ENCODE data around the gene LPP. TPM values are rescaled to one million over a fixed set of nuclear protein-coding genes. Genes with fewer than 3 reads are reported as not detected.

LPP gene
- polyA plus RNA-seq, 2 of the 4 experiments (the other 2 are of a cell fraction) = 11.0 to 30.8 TPM

GRCh38 chr3:188473045-188473444 lies 319.1 kb downstream of the LPP start:
- H3K4me3 ChIP-seq = no peak overlapping the region
- no peak overlapping the region for H3K27ac ChIP-seq
- WGBS (ENCODE audit: missing lambda C conversion rate) = 87% methylated on average over 2 of the region's 2 CpGs
- H3K9me3 ChIP-seq = no peaks in the 10 kb centered on the region
- H3K4me1 ChIP-seq = peaks cover 8% of the 10 kb centered on the region; the same call in 2 of the 3 replicates
- DNase-seq (ENCODE audit: low read depth in 1 of 2, low spot score in 1 of 2) (no peak), ATAC-seq (no peak), FAIRE-seq (no peak)
- no peak overlapping the region for H3K4me2 ChIP-seq
- POLR2A ChIA-PET = no interaction called here
- TF ChIP-seq PHF8 (IDR thresholded peaks at IDR 0.05; ENCODE audit: borderline replicate concordance, low read depth) = no peak
- TF ChIP-seq ELK1 (IDR thresholded peaks at IDR 0.05; ENCODE audit: low read depth, low read length) = no peak
- no peak for TF ChIP-seq NPAS2 (CRISPR knock-in tag; IDR thresholded peaks at IDR 0.05; ENCODE audit: borderline replicate concordance)
- TF ChIP-seq E2F6 (IDR thresholded peaks at IDR 0.05; ENCODE audit: borderline replicate concordance, low read depth) = no peak
- no peak for TF ChIP-seq HMGXB4 (CRISPR knock-in tag; IDR thresholded peaks at IDR 0.05; ENCODE audit: borderline replicate concordance)
- TF ChIP-seq FOSB (CRISPR knock-in tag; IDR thresholded peaks at IDR 0.05) = no peak
- CTCF ChIA-PET = interaction anchor here (1.0 kb wide), 1 partner anchor 14 kb away, joined by 3 read pairs; no protein-coding TSS in a partner anchor

- Histone ChIP-seq H3K4me1 (peaks cover 8% of the 10 kb centered on the region; the same call in 2 of the 3 replicates), H3K9me3 (no peaks in the 10 kb centered on the region), H3K4me3 (no peak overlapping the region), H3K4me2 (no peak overlapping the region), H3K27ac (no peak overlapping the region)
- no peak for TF ChIP-seq EP300 (IDR thresholded peaks at IDR 0.05)
- TF ChIP-seq E2F6 (IDR thresholded peaks at IDR 0.05; ENCODE audit: borderline replicate concordance, low read depth) = no peak
- DNase-seq (ENCODE audit: low read depth in 1 of 2, low spot score in 1 of 2) (no peak), FAIRE-seq (no peak), ATAC-seq (no peak)
- ChIA-PET CTCF (interaction anchor here (0.5 to 1.0 kb wide), 2 partner anchors 9 to 15 kb away, joined by 3 read pairs; no protein-coding TSS in a partner anchor), POLR2A (no interaction called here)
- WGBS (ENCODE audit: missing lambda C conversion rate) = 93% methylated on average over 2 of the region's 2 CpGs
Observed at GRCh38 chr3:188473591-188474288, 319.8 kb downstream of the LPP start.

- H3K4me1 ChIP-seq = peaks cover 5% of the 10 kb centered on the region; the same call in 1 of the 3 replicates
- H3K9me3 ChIP-seq = no peaks in the 10 kb centered on the region
- no peak for FAIRE-seq
- ChIA-PET CTCF (interaction anchor here (0.6 to 0.9 kb wide), 2 partner anchors 16 to 175 kb away, joined by 3 read pairs; no protein-coding TSS in a partner anchor), POLR2A (no interaction called here)
- H3K4me3 ChIP-seq = no peak overlapping the region
- H3K27ac ChIP-seq = no peak overlapping the region
- no peak for ATAC-seq
- WGBS (ENCODE audit: missing lambda C conversion rate) = 89% methylated on average over 4 of the region's 4 CpGs
- H3K4me2 ChIP-seq = no peak overlapping the region
- TF ChIP-seq EP300 (IDR thresholded peaks at IDR 0.05) = no peak
- no peak for TF ChIP-seq USF2 (IDR thresholded peaks at IDR 0.05)
- TF ChIP-seq NPAS2 (CRISPR knock-in tag; IDR thresholded peaks at IDR 0.05; ENCODE audit: borderline replicate concordance) = no peak
- no peak for TF ChIP-seq HOXB13 (CRISPR knock-in tag; IDR thresholded peaks at IDR 0.05; ENCODE audit: low read depth)
- no peak for TF ChIP-seq BCL3 (IDR thresholded peaks at IDR 0.05)
- TF ChIP-seq HDAC2 (IDR thresholded peaks at IDR 0.05) = no peak
- no peak for TF ChIP-seq KDM1A (IDR thresholded peaks at IDR 0.05; ENCODE audit: low read depth)
- no peak for TF ChIP-seq CEBPB (IDR thresholded peaks at IDR 0.05)
- no peak for TF ChIP-seq CHD4 (IDR thresholded peaks at IDR 0.05; ENCODE audit: borderline replicate concordance)
- no peak for TF ChIP-seq HOXB5 (CRISPR knock-in tag; IDR thresholded peaks at IDR 0.05)
- no peak for TF ChIP-seq JUNB (IDR thresholded peaks at IDR 0.05)
- TF ChIP-seq EHMT2 (IDR thresholded peaks at IDR 0.05; ENCODE audit: low read depth) = no peak
- TF ChIP-seq FOSB (CRISPR knock-in tag; IDR thresholded peaks at IDR 0.05) = no peak
- no peak for TF ChIP-seq NR3C1 (IDR thresholded peaks at IDR 0.05)
- no peak for TF ChIP-seq RNF2 (IDR thresholded peaks at IDR 0.05; ENCODE audit: borderline replicate concordance, low read depth)
- no peak for TF ChIP-seq ELK1 (IDR thresholded peaks at IDR 0.05; ENCODE audit: low read depth, low read length)
- TF ChIP-seq CHD2 (IDR thresholded peaks at IDR 0.05; ENCODE audit: low read length, partially characterized antibody) = no peak
- TF ChIP-seq SREBF2 (IDR thresholded peaks at IDR 0.05) = no peak
- no peak for DNase-seq (ENCODE audit: low read depth in 1 of 2, low spot score in 1 of 2)
Observed at GRCh38 chr3:188476935-188477334, 323.0 kb downstream of the LPP start.
